T-helper 17 cell (primary cell): ENCODE data around the gene RAI1. TPM values are rescaled to one million over a fixed set of nuclear protein-coding genes. Genes with fewer than 3 reads are reported as not detected.

Experiments used
- ATAC-seq: fragments of 150-1000 bp; cut with Tn5 transposase; 2 replicates; pipeline ENCODE4 v1.10.0; 2021; ENCODE audit warnings: mild to moderate bottlenecking, moderate library complexity
- DNase-seq, 3 donors: peaks; one replicate each; pipeline versions ENCODE4 v3.0.0 to v3.0.0-alpha.2; 2020 to 2021
- H3K9me3 ChIP-seq: one replicate; pipeline ENCODE4 v1.7.0; 2013; ENCODE audit warnings: low read length, mild to moderate bottlenecking; ENCODE audit not compliant: control insufficient read depth, poor library complexity, severe bottlenecking
- H3K27ac Mint-ChIP-seq: one replicate; pipeline ENCODE4 v1.8.0; 2022; ENCODE audit warnings: mild to moderate bottlenecking, moderate library complexity, mixed read lengths
- H3K27me3 Mint-ChIP-seq: one replicate; pipeline ENCODE4 v1.8.0; 2022; ENCODE audit warnings: mixed read lengths
- H3K36me3 Mint-ChIP-seq: one replicate; pipeline ENCODE4 v1.8.0; 2022; ENCODE audit warnings: low read depth, mixed read lengths
- H3K4me1 Mint-ChIP-seq: one replicate; pipeline ENCODE4 v1.8.0; 2022; ENCODE audit warnings: mild to moderate bottlenecking, mixed read lengths
- H3K4me3 Mint-ChIP-seq: one replicate; pipeline ENCODE4 v1.8.0; 2022; ENCODE audit warnings: mild to moderate bottlenecking, moderate library complexity, mixed read lengths
- total RNA-seq, 4 donors: library from RNA in 2 of 4; stranded (reverse) in 2 of 4; gene quantifications; one replicate each; pipeline ENCODE4 v1.2.3 and lab custom pipeline; 2022 to 2026

Gene RAI1
- total RNA-seq, 2 donors from 2014 or later, result 18.4 to 18.6 TPM

DNA sequence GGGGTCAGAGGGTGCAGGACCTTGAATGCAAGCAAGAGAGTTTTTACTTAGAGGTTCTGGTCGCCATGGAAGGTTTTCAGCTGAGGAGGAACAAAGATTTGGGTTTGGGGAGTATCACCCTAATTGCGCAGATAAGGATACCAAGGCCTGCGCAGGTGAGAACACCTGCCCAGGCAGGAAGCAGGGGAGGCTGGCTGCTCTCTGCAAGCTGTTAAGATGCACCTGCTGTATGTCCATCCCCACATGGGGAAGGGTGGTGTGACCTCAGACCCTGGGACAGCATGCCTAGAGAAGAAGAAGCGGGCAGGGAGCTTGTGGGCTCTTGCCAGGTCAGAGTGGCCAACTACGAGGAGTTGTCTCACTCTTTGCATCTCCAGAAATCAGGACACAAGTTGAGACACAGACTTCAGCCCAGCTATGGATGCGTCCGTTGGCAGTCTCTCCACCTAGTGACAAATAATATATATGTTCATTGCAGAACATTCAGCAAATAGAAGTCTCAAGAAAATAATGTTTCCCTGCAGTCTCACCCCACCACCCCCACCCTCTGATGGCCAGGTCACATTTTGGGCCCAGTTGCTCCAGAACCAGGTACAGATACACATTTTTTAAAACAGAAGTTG, 77.8 kb downstream of the RAI1 start:
- Mint-ChIP-seq H3K27me3 (no peaks in the 10 kb centered on the region), H3K4me1 (peaks cover 13% of the 10 kb centered on the region), H3K27ac (no peak overlapping the region), H3K36me3 (no peaks in the 10 kb centered on the region), H3K4me3 (no peak overlapping the region)
- ATAC-seq, result no peak
- DNase-seq, result no peak
- H3K9me3 ChIP-seq, result no peaks in the 10 kb centered on the region

DNA sequence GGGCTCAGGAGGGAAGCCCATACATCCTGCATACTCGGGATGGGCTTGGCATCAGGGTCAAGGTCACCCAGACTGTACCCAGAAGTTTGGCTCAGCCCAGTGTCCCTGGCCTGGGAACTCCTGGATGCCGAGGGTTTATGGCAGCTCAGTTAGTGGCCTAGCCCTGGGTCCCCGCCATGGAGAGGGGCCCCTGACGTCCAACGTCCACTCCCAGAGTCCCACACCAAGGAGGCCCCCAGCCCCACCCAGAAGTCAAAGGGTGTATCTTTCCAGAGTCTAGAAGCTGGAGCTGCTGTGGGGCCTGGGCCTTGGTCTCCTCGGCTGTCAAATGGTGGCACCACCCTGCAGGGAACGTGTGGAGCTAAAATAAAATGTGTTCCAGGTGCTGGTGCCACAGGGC, 79.1 kb downstream of the RAI1 start:
- no peak overlapping the region for H3K4me3 Mint-ChIP-seq
- H3K27ac Mint-ChIP-seq, result no peak overlapping the region
- peaks cover 13% of the 10 kb centered on the region for H3K4me1 Mint-ChIP-seq
- no peaks in the 10 kb centered on the region for H3K9me3 ChIP-seq
- no peaks in the 10 kb centered on the region for H3K36me3 Mint-ChIP-seq
- DNase-seq (no peak), ATAC-seq (no peak)
- no peaks in the 10 kb centered on the region for H3K27me3 Mint-ChIP-seq

GRCh38 chr17:17760872-17761550, 79.8 kb downstream of the RAI1 start:
- Mint-ChIP-seq H3K36me3 (no peaks in the 10 kb centered on the region), H3K4me1 (peaks cover 13% of the 10 kb centered on the region), H3K27ac (no peak overlapping the region), H3K4me3 (no peak overlapping the region), H3K27me3 (no peaks in the 10 kb centered on the region)
- DNase-seq, result no peak
- no peak for ATAC-seq
- no peaks in the 10 kb centered on the region for H3K9me3 ChIP-seq

DNA sequence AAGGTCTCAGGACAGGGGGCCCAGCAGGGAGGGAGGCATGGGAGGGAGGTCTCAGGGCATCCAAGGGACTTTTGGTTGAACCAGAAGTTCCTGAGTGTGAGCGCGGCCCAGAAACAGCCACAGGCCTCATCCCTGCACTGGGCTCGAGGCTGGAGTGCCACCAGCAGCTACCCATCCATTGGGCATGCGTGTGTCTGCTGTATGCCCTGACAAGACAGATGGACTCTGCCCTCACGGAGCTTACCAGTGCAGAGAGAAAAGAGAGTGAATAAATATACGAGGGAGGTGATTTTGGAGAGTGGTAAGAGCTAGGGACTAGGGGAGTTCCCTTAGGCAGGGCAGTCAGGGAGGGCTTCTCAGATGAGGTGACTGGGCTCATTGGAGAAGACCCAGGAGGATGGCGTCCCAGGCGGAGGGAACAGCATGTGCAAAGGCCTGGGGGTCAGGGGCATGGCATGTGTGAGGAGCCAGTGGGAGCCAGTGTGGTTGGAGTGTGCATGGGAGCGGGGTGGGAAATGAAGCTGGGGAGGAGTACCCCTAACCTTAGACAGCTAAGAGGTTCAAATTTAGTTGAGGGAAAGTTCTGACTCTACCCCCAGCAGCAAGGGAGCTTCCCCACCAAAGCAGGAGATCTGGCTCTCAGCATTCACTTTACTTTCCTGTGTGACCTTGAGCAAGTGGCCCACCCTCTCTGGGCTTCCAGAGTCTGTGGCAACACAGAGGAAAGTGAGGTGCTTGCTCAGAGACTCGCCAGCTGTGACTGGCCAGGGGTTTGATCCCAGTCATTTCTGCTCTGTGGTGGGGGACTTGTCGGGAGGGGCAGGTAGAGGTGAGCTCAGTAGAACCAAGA, 80.9 kb downstream of the RAI1 start:
- H3K4me3 Mint-ChIP-seq, result no peak overlapping the region
- H3K9me3 ChIP-seq, result no peaks in the 10 kb centered on the region
- H3K36me3 Mint-ChIP-seq, result no peaks in the 10 kb centered on the region
- H3K27me3 Mint-ChIP-seq, result no peaks in the 10 kb centered on the region
- no peak overlapping the region for H3K27ac Mint-ChIP-seq
- ATAC-seq, result no peak
- H3K4me1 Mint-ChIP-seq, result peaks cover 10% of the 10 kb centered on the region
- no peak for DNase-seq

GRCh38 chr17:17762744-17763105, 81.5 kb downstream of the RAI1 start:
- ATAC-seq, result no peak
- H3K36me3 Mint-ChIP-seq, result no peaks in the 10 kb centered on the region
- H3K27ac Mint-ChIP-seq, result no peak overlapping the region
- H3K27me3 Mint-ChIP-seq, result no peaks in the 10 kb centered on the region
- no peak for DNase-seq
- H3K4me1 Mint-ChIP-seq, result peaks cover 7% of the 10 kb centered on the region
- no peak overlapping the region for H3K4me3 Mint-ChIP-seq
- H3K9me3 ChIP-seq, result no peaks in the 10 kb centered on the region

- H3K9me3 ChIP-seq, result no peaks in the 10 kb centered on the region
- Mint-ChIP-seq H3K36me3 (no peaks in the 10 kb centered on the region), H3K4me1 (peaks cover 7% of the 10 kb centered on the region), H3K4me3 (no peak overlapping the region), H3K27me3 (no peaks in the 10 kb centered on the region), H3K27ac (peak overlapping the region; percentile 82)
- ATAC-seq (no peak), DNase-seq (no peak)
These were observed 81.9 kb downstream of the RAI1 start for GRCh38 chr17:17763136-17763535.

DNA sequence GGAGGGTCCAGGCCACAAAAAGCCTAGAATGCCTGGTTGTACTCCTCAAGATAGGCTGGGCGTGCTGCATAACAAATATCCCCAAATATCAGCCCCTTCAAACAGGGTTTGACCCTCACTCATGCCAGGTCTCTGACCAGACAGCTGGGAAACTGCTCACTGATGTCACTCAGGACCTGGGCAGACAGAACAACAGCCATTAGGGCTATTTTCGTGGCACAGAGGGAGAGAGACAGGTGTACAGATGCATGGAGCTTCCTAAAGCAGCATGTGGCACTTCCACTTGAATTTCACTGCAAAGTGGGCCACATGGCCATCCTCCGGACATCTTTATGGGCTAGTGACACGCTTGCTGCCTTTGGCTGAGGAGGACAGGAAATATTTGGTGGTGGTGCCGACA, 82.5 kb downstream of the RAI1 start:
- Mint-ChIP-seq H3K27ac (peak overlapping the region; percentile 82), H3K4me3 (no peak overlapping the region)
- no peak for DNase-seq

GRCh38 chr17:17765359-17766076, 84.3 kb downstream of the RAI1 start:
- no peaks in the 10 kb centered on the region for H3K9me3 ChIP-seq
- no peak for ATAC-seq
- Mint-ChIP-seq H3K27ac (peak overlapping the region; percentile 83), H3K4me3 (no peak overlapping the region), H3K36me3 (no peaks in the 10 kb centered on the region), H3K4me1 (peaks cover 7% of the 10 kb centered on the region), H3K27me3 (no peaks in the 10 kb centered on the region)
- DNase-seq, result no peak

More for the DNA sequence above, 82.5 kb downstream of the RAI1 start:
- Mint-ChIP-seq H3K36me3 (no peaks in the 10 kb centered on the region), H3K27me3 (no peaks in the 10 kb centered on the region), H3K4me1 (peaks cover 7% of the 10 kb centered on the region)
- ATAC-seq, result no peak
- no peaks in the 10 kb centered on the region for H3K9me3 ChIP-seq

- ATAC-seq, result peak; percentile 42
- H3K4me3 Mint-ChIP-seq, result no peak overlapping the region
- peaks cover 11% of the 10 kb centered on the region for H3K4me1 Mint-ChIP-seq
These were observed 85.0 kb downstream of the RAI1 start for GRCh38 chr17:17766077-17766743.

DNA sequence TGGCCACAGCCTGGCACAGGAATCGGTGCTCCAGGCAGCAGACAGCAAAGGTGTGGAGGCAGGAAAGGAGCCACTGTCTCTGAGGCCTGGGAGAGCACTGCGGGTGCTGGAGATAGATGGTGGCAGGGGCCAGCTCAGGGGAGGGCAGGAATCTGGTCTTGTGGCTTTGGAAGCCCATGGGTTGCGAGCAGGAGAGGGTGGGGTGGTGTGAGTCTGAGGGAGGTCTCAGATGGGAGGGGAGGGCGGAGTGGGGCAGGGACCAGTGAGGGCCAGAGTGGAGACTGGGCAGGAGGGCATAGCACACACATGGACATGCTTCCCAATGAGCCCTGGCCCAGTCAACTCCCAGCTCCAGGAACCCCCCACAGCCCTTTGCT, 85.5 kb downstream of the RAI1 start:
- H3K36me3 Mint-ChIP-seq, result no peaks in the 10 kb centered on the region
- no peaks in the 10 kb centered on the region for H3K9me3 ChIP-seq
- H3K4me1 Mint-ChIP-seq, result peaks cover 13% of the 10 kb centered on the region
- no peaks in the 10 kb centered on the region for H3K27me3 Mint-ChIP-seq
- DNase-seq (no peak), ATAC-seq (no peak)
- peak overlapping the region; percentile 83 for H3K27ac Mint-ChIP-seq
- H3K4me3 Mint-ChIP-seq, result no peak overlapping the region

More at GRCh38 chr17:17766077-17766743, 85.0 kb downstream of the RAI1 start:
- H3K9me3 ChIP-seq, result no peaks in the 10 kb centered on the region
- Mint-ChIP-seq H3K27ac (peak overlapping the region; percentile 83), H3K36me3 (no peaks in the 10 kb centered on the region), H3K27me3 (no peaks in the 10 kb centered on the region)
- DNase-seq, result no peak

DNA sequence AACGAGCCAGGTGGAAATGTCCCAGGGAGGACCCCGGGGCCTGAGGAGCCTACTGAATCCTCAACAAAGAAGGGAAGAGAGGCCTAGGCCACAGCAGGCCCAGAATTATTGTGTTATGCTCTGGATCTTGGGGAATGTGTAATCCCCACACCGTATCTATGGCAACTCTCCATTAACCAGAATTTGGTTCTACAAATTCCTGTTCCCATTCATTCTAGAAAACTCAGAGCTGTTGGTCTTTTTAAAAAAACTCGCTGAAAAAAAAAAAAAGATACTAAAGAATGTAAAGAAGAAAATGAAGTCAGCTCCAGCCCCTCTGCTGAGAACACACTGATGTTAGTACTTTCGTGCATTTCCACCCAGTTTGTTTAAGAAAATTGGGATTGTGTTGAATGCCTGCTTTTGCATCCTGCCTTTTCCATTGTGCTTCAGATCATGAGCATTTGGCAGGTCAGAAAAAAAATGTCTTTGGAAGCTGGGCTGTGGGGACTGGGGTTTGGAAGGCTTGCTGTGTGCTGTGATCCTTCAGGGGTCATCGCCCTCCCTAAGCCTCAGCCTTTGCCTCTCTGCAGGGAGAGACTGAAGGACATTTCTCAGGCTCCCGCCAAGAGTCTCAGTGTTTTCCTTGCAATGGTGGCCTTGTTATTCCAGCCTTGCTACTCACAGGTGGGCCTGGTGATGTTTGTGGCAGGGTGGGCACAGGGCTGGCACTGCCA, 86.1 kb downstream of the RAI1 start:
- H3K4me3 Mint-ChIP-seq, result no peak overlapping the region
- ATAC-seq, result no peak
- no peak for DNase-seq
- no peaks in the 10 kb centered on the region for H3K9me3 ChIP-seq
- H3K36me3 Mint-ChIP-seq, result no peaks in the 10 kb centered on the region
- no peak overlapping the region for H3K27ac Mint-ChIP-seq
- H3K4me1 Mint-ChIP-seq, result peaks cover 12% of the 10 kb centered on the region
- H3K27me3 Mint-ChIP-seq, result no peaks in the 10 kb centered on the region

- Mint-ChIP-seq H3K27ac (no peak overlapping the region), H3K4me3 (no peak overlapping the region), H3K27me3 (no peaks in the 10 kb centered on the region), H3K4me1 (peaks cover 16% of the 10 kb centered on the region), H3K36me3 (no peaks in the 10 kb centered on the region)
- DNase-seq (no peak), ATAC-seq (no peak)
- no peaks in the 10 kb centered on the region for H3K9me3 ChIP-seq
These were observed 86.7 kb downstream of the RAI1 start for GRCh38 chr17:17767887-17768418.
